HepG2 (cell line): ENCODE data around the gene PDE4C. TPM values are rescaled to one million over a fixed set of nuclear protein-coding genes. Genes with fewer than 3 reads are reported as not detected.

Source experiments
- FOXO1 ChIP-seq: sonication (generic); formaldehyde crosslinking; IDR thresholded peaks from 2 replicates; pipeline ENCODE4 v1.4.0; 2020; ENCODE audit warnings: missing genetic modification reagents
- HBP1 ChIP-seq: IDR thresholded peaks from 2 replicates; pipeline ENCODE4 v1.6.1; 2016; ENCODE audit warnings: low read depth, control low read depth
- NR2F6 ChIP-seq, 2 experiments: IDR thresholded peaks; 2 replicates each; pipeline ENCODE4 v1.6.1; 2016; ENCODE audit warnings: antibody characterized with exemption in 1 of 2, mild to moderate bottlenecking in 1 of 2
- RAD21 ChIP-seq: fragments of 450-650 bp; formaldehyde crosslinking; IDR thresholded peaks from 2 replicates; pipeline ENCODE4 v1.5.0; 2020; ENCODE audit warnings: mild to moderate bottlenecking
- SMC3 ChIP-seq: IDR thresholded peaks from 2 replicates; pipeline ENCODE4 v1.6.1; 2011; ENCODE audit warnings: low read length, improper control_type of control experiment
- SRSF1 ChIP-seq: fragments of 200-400 bp; formaldehyde crosslinking; optimal IDR thresholded peaks from 2 replicates; pipeline ENCODE3; 2017; ENCODE audit warnings: mild to moderate bottlenecking, low read depth, low read length, moderate library complexity
- STAG1 ChIP-seq: sonication (generic); formaldehyde crosslinking; IDR thresholded peaks from 2 replicates; pipeline ENCODE4 v1.4.0; 2020; ENCODE audit warnings: missing genetic modification reagents
- TBP ChIP-seq: sonication (generic); formaldehyde crosslinking; IDR thresholded peaks from 2 replicates; pipeline ENCODE4 v1.5.0; 2020; ENCODE audit warnings: missing genetic modification reagents
- ZBTB20 ChIP-seq: sonication (generic); formaldehyde crosslinking; IDR thresholded peaks from 2 replicates; pipeline ENCODE4 v1.8.1; 2023; ENCODE audit warnings: missing genetic modification reagents, low read depth, mild to moderate bottlenecking, borderline replicate concordance
- ZBTB42 ChIP-seq: sonication (generic); formaldehyde crosslinking; IDR thresholded peaks from 2 replicates; pipeline ENCODE4 v1.5.0; 2020; ENCODE audit warnings: mild to moderate bottlenecking, missing genetic modification reagents
- ZKSCAN8 ChIP-seq: IDR thresholded peaks from 2 replicates; pipeline ENCODE4 v1.6.1; 2016; ENCODE audit warnings: borderline replicate concordance, missing genetic modification reagents, missing compliant biosample characterization
- ZNF230 ChIP-seq: sonication (generic); formaldehyde crosslinking; IDR thresholded peaks from 2 replicates; pipeline ENCODE4 v1.4.0; 2020; ENCODE audit warnings: mild to moderate bottlenecking, missing genetic modification reagents
- ZNF766 ChIP-seq: sonication (generic); formaldehyde crosslinking; IDR thresholded peaks from 2 replicates; pipeline ENCODE4 v1.5.0; 2020; ENCODE audit warnings: missing genetic modification reagents, borderline replicate concordance
- polyA plus RNA-seq, 8 experiments: library from polyadenylated mRNA; depleted of rRNA in 3 of 8; stranded (reverse) in 7 of 8; unstranded in 1 of 8; fragments of >200 nt; fragmentation: Illumina TruSeq in 4 of 8; extraction: Trizol in 4 of 8; gene quantifications; 2 replicates each; pipeline versions ENCODE4 v1.2.1 to v1.2.3, GENCODE V29; 2011 to 2016; ENCODE audit warnings: low read depth in 4 of 8, missing spikeins in 1 of 8, mixed read lengths in 1 of 8; ENCODE audit not compliant: insufficient read depth in 1 of 8
- total RNA-seq, 5 experiments: library from RNA; depleted of rRNA; stranded (reverse); fragments of >200 nt; fragmentation: Illumina TruSeq; extraction: Trizol; gene quantifications; 2 replicates each; pipeline ENCODE4 v1.2.3, GENCODE V29; 2016; ENCODE audit warnings: low read depth in 1 of 5
- TF ChIP-seq, protein P1 (sequence below): sonication (generic); formaldehyde crosslinking; conservative IDR thresholded peaks from 2 replicates; pipeline ENCODE4 v1.4.0; 2020; ENCODE audit warnings: missing genetic modification reagents
- TF ChIP-seq, protein P2 (sequence below): sonication (generic); formaldehyde crosslinking; IDR thresholded peaks from 2 replicates; pipeline ENCODE4 v1.5.0; 2020; ENCODE audit warnings: mild to moderate bottlenecking, missing genetic modification reagents, moderate library complexity
- TF ChIP-seq, protein P3 (sequence below): IDR thresholded peaks from 2 replicates; pipeline ENCODE4 v1.6.1; 2012; ENCODE audit warnings: inconsistent platforms

The PDE4C gene
- total and polyA plus RNA-seq, 2 of the 13 experiments (the other 11 are each of a cell fraction or from before 2014, with no cell fraction given): 1.4 to 14.0 TPM

GRCh38 chr19:18251587-18252369, 25.5 kb upstream of the PDE4C start (continued):
- TF ChIP-seq SRSF1: no peak
- TF ChIP-seq STAG1 (CRISPR knock-in tag): peak; percentile 92
- TF ChIP-seq SMC3: peak; percentile 97
- TF ChIP-seq ZKSCAN8: peak; percentile 100
- no peak for TF ChIP-seq HBP1
- no peak for TF ChIP-seq TBP
- TF ChIP-seq ZBTB42 (CRISPR knock-in tag): no peak
- TF ChIP-seq NR2F6 (IDR thresholded peaks at IDR 0.05): no peak
- no peak for TF ChIP-seq NR2F6 (CRISPR knock-in tag; IDR thresholded peaks at IDR 0.05)
- TF ChIP-seq ZNF766 (CRISPR knock-in tag): no peak
- peak; percentile 91 for TF ChIP-seq RAD21
- TF ChIP-seq ZNF230 (CRISPR knock-in tag): 0 out of 2 replicates have a peak, but pooled peaks have one; percentile 33
- TF ChIP-seq ZBTB20 (CRISPR knock-in tag): no peak
- TF ChIP-seq, protein P1, sequence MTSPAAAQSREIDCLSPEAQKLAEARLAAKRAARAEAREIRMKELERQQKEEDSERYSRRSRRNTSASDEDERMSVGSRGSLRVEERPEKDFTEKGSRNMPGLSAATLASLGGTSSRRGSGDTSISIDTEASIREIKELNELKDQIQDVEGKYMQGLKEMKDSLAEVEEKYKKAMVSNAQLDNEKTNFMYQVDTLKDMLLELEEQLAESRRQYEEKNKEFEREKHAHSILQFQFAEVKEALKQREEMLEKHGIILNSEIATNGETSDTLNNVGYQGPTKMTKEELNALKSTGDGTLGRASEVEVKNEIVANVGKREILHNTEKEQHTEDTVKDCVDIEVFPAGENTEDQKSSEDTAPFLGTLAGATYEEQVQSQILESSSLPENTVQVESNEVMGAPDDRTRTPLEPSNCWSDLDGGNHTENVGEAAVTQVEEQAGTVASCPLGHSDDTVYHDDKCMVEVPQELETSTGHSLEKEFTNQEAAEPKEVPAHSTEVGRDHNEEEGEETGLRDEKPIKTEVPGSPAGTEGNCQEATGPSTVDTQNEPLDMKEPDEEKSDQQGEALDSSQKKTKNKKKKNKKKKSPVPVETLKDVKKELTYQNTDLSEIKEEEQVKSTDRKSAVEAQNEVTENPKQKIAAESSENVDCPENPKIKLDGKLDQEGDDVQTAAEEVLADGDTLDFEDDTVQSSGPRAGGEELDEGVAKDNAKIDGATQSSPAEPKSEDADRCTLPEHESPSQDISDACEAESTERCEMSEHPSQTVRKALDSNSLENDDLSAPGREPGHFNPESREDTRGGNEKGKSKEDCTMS (CRISPR knock-in tag): no peak
- TF ChIP-seq, protein P2, sequence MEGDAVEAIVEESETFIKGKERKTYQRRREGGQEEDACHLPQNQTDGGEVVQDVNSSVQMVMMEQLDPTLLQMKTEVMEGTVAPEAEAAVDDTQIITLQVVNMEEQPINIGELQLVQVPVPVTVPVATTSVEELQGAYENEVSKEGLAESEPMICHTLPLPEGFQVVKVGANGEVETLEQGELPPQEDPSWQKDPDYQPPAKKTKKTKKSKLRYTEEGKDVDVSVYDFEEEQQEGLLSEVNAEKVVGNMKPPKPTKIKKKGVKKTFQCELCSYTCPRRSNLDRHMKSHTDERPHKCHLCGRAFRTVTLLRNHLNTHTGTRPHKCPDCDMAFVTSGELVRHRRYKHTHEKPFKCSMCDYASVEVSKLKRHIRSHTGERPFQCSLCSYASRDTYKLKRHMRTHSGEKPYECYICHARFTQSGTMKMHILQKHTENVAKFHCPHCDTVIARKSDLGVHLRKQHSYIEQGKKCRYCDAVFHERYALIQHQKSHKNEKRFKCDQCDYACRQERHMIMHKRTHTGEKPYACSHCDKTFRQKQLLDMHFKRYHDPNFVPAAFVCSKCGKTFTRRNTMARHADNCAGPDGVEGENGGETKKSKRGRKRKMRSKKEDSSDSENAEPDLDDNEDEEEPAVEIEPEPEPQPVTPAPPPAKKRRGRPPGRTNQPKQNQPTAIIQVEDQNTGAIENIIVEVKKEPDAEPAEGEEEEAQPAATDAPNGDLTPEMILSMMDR (CRISPR knock-in tag): peak; percentile 92
- no peak for TF ChIP-seq FOXO1 (CRISPR knock-in tag)
- TF ChIP-seq, protein P3, sequence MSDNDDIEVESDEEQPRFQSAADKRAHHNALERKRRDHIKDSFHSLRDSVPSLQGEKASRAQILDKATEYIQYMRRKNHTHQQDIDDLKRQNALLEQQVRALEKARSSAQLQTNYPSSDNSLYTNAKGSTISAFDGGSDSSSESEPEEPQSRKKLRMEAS: no peak
